Chondrocyte (in vitro differentiated cells): Measurements from ENCODE around the gene GPR17. TPM values are rescaled to one million over a fixed set of nuclear protein-coding genes. Genes with fewer than 3 reads are reported as not detected.
A peak's percentile ranks its signal among the peaks of the same experiment; 100 is the strongest.

ENCODE experiments used
- DNase-seq: peaks from one replicate; pipeline ENCODE4 v3.0.0; 2021; ENCODE audit warnings: mixed read lengths, low spot score
- H3K27ac Mint-ChIP-seq: one replicate; pipeline ENCODE4 v1.8.0; 2021; ENCODE audit warnings: mild to moderate bottlenecking, moderate library complexity, mixed read lengths; ENCODE audit not compliant: unreplicated experiment
- H3K27me3 Mint-ChIP-seq: 2 replicates; pipeline ENCODE4 v1.8.0; 2021; ENCODE audit warnings: low read depth, mixed read lengths
- H3K36me3 Mint-ChIP-seq: 2 replicates; pipeline ENCODE4 v1.8.0; 2021; ENCODE audit warnings: low read depth, mixed read lengths
- H3K4me1 Mint-ChIP-seq: 2 replicates; pipeline ENCODE4 v1.8.0; 2021; ENCODE audit warnings: low read depth, mild to moderate bottlenecking, mixed read lengths
- H3K4me3 Mint-ChIP-seq: one replicate; pipeline ENCODE4 v1.8.0; 2021; ENCODE audit warnings: mild to moderate bottlenecking, moderate library complexity, mixed read lengths; ENCODE audit not compliant: unreplicated experiment
- H3K9me3 Mint-ChIP-seq: 2 replicates; pipeline ENCODE4 v1.8.0; 2021; ENCODE audit warnings: low read depth, mixed read lengths
- CTCF ChIP-seq: fragments of 200-600 bp; sonication (generic); IDR thresholded peaks from 2 replicates; pipeline ENCODE4 v1.5.0; 2021; ENCODE audit warnings: antibody characterized with exemption, mild to moderate bottlenecking, moderate library complexity
- total RNA-seq: library from RNA; stranded (reverse); gene quantifications from 3 replicates; pipeline ENCODE4 v1.2.1, GENCODE V29; 2021

GPR17 gene
- total RNA-seq, 1 donor from 2014 or later: not detected

DNA sequence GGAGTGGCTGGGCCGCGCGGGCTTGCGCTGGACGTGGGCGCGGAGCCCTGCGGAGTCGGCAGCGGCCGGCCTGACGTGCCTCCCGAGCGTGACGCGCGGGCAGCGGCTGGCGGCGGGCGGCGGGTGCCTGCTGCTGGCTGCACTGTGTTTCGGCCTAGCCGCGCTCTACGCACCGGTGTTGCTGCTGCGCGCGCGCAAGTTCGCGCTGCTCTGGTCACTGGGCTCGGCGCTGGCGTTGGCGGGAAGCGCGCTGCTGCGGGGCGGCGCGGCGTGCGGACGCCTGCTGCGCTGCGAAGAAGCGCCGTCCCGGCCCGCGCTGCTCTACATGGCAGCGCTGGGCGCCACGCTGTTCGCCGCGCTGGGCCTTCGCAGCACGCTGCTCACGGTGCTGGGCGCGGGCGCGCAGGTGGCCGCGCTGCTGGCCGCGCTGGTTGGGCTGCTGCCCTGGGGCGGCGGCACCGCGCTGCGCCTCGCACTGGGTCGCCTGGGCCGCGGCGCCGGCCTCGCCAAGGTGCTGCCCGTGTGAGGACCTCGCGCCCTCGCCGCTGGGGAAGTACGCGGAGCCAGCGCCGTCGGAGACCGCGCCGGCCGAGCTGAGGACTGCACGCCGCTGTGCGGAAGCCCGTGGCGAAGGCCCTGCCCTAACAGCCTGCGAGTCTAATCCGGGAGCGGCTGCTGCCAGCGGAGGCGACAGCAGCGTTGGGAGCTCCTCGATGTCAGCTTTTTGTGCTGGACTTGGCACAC lies 55.9 kb downstream of the GPR17 start:
- H3K27me3 Mint-ChIP-seq: no peaks in the 10 kb centered on the region
- peaks cover 41% of the 10 kb centered on the region for H3K4me1 Mint-ChIP-seq
- no peaks in the 10 kb centered on the region for H3K9me3 Mint-ChIP-seq
- peak; percentile 52 for TF ChIP-seq CTCF
- no peak for DNase-seq
- peak overlapping the region; percentile 84 for H3K4me3 Mint-ChIP-seq
- peak overlapping the region; percentile 94 for H3K27ac Mint-ChIP-seq
- H3K36me3 Mint-ChIP-seq: peaks cover 9% of the 10 kb centered on the region

Other genes with a start within 250 kb of the GPR17 start
- gene PROC, start 227.7 kb upstream of the GPR17 start, total RNA-seq: 2.6 to 5.3 TPM (median 2.7 TPM) in 3 replicates
- 32.4 to 41.8 TPM (median 37.4 TPM) in 3 replicates for gene IWS1, start 119.7 kb upstream of the GPR17 start, total RNA-seq
- 0.02 to 0.31 TPM in 2 of 3 replicates, not detected in the other for gene MYO7B, start 110.5 kb upstream of the GPR17 start, total RNA-seq
- 75.3 to 173 TPM (median 171 TPM) in 3 replicates for gene LIMS2, start 29.4 kb downstream of the GPR17 start, total RNA-seq
- 5.1 to 7.2 TPM (median 7.1 TPM) in 3 replicates for gene SFT2D3, start 55.3 kb downstream of the GPR17 start, total RNA-seq
- 33.3 to 45.6 TPM (median 37.2 TPM) in 3 replicates for gene WDR33, start 165.0 kb downstream of the GPR17 start, total RNA-seq
- gene POLR2D, start 212.0 kb downstream of the GPR17 start, total RNA-seq: 26.2 to 30.1 TPM (median 29.4 TPM) in 3 replicates
- 21.5 to 25.4 TPM (median 25.2 TPM) in 3 replicates for gene AMMECR1L, start 239.8 kb downstream of the GPR17 start, total RNA-seq